Measurements from ENCODE around the gene ICOSLG.
"Not testable (repeated sequence)": the region's sequence is repeated elsewhere in the genome, so short reads cannot be mapped to it uniquely, and the experiment has no call there.

Gene ICOSLG

GRCh38 chr21:44240842-44241241 is at the start of gene ICOSLG:
TSS of gene ICOSLG (minus strand) at chr21:44240943. CDS start at chr21:44240817, 126 bp downstream.
- not testable (repeated sequence) for DNase-seq (ENCODE audit: low read depth); H3K4me3 ChIP-seq (ENCODE audit: low read depth, low read length)

GRCh38 chr21:44289381-44290010 is 48.8 kb upstream of the ICOSLG start:
- TF ChIP-seq CTCF (IDR thresholded peaks at IDR 0.05; ENCODE audit: control insufficient read depth, extremely low read depth, insufficient read depth) = no peak
- H3K4me3 ChIP-seq (ENCODE audit: low read depth, low read length) = no peak overlapping the region

GRCh38 chr21:44288251-44289110 is 47.7 kb upstream of the ICOSLG start:
- TF ChIP-seq CTCF (IDR thresholded peaks at IDR 0.05; ENCODE audit: control insufficient read depth, extremely low read depth, insufficient read depth) = no peak
- no peak for DNase-seq (ENCODE audit: low read depth)
- no peak overlapping the region for H3K4me3 ChIP-seq (ENCODE audit: low read depth, low read length)

More at GRCh38 chr21:44289381-44290010, 48.8 kb upstream of the ICOSLG start:
- DNase-seq (ENCODE audit: low read depth) = no peak

- DNase-seq (ENCODE audit: low read depth) = no peak
- no peak for TF ChIP-seq CTCF (IDR thresholded peaks at IDR 0.05; ENCODE audit: control insufficient read depth, extremely low read depth, insufficient read depth)
- H3K4me3 ChIP-seq (ENCODE audit: low read depth, low read length) = no peak overlapping the region
Observed at GRCh38 chr21:44286716-44287632, 46.2 kb upstream of the ICOSLG start.

- TF ChIP-seq CTCF (IDR thresholded peaks at IDR 0.05; ENCODE audit: control insufficient read depth, extremely low read depth, insufficient read depth) = no peak
- H3K4me3 ChIP-seq (ENCODE audit: low read depth, low read length) = no peak overlapping the region
- no peak for DNase-seq (ENCODE audit: low read depth)
Observed at GRCh38 chr21:44286086-44286715, 45.5 kb upstream of the ICOSLG start.

- DNase-seq (ENCODE audit: low read depth) = no peak
- no peak for TF ChIP-seq CTCF (IDR thresholded peaks at IDR 0.05; ENCODE audit: control insufficient read depth, extremely low read depth, insufficient read depth)
- no peak within 1 kb of the TSS for H3K4me3 ChIP-seq (ENCODE audit: low read depth, low read length)
Observed at GRCh38 chr21:44285138-44285992, 44.6 kb upstream of the ICOSLG start, which contains the start of gene AIRE. TSS of gene AIRE (plus strand) at chr21:44285876. CDS start at chr21:44286007, 131 bp downstream.

Data from LNCaP clone FGC (cell line).